ENCODE measurements around the gene WDR1.

The WDR1 gene

DNA sequence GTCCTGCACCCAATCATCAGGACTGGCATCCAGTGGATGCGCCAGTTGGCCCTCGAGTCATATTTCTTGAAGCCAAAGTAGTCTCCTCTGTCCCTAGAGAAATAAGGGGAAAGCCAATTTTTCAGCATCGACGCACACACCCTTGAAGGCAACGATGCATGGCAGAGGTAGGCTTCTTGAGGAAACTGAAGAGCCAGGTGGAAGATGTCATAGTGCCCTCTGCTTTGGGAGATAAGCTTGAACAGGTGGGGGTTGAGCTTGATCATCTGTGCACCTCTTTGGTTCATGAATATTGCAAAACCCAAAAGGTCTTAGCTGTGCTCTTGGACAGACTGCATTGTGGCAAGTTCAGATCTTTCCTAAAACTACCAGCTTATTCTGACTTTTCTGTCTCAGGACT, 34.6 kb upstream of the WDR1 start:
- TF ChIP-seq, protein P1, sequence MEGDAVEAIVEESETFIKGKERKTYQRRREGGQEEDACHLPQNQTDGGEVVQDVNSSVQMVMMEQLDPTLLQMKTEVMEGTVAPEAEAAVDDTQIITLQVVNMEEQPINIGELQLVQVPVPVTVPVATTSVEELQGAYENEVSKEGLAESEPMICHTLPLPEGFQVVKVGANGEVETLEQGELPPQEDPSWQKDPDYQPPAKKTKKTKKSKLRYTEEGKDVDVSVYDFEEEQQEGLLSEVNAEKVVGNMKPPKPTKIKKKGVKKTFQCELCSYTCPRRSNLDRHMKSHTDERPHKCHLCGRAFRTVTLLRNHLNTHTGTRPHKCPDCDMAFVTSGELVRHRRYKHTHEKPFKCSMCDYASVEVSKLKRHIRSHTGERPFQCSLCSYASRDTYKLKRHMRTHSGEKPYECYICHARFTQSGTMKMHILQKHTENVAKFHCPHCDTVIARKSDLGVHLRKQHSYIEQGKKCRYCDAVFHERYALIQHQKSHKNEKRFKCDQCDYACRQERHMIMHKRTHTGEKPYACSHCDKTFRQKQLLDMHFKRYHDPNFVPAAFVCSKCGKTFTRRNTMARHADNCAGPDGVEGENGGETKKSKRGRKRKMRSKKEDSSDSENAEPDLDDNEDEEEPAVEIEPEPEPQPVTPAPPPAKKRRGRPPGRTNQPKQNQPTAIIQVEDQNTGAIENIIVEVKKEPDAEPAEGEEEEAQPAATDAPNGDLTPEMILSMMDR (IDR thresholded peaks at IDR 0.05; ENCODE audit: control insufficient read depth, insufficient read depth, low read depth, low read length, missing control alignments), result no peak
- DNase-seq (ENCODE audit: low read depth), result no peak
- no peak overlapping the region for H3K4me3 ChIP-seq (ENCODE audit: control insufficient read depth, low read depth, low read length)

GRCh38 chr4:10144966-10145365, 28.4 kb upstream of the WDR1 start:
- TF ChIP-seq, protein P1 (IDR thresholded peaks at IDR 0.05; ENCODE audit: control insufficient read depth, insufficient read depth, low read depth, low read length, missing control alignments), result no peak
- no peak for DNase-seq (ENCODE audit: low read depth)
- H3K4me3 ChIP-seq (ENCODE audit: control insufficient read depth, low read depth, low read length), result no peak overlapping the region

- TF ChIP-seq, protein P1 (IDR thresholded peaks at IDR 0.05; ENCODE audit: control insufficient read depth, insufficient read depth, low read depth, low read length, missing control alignments), result no peak
- no peak for DNase-seq (ENCODE audit: low read depth)
- H3K4me3 ChIP-seq (ENCODE audit: control insufficient read depth, low read depth, low read length), result no peak overlapping the region
These were observed 27.9 kb upstream of the WDR1 start for GRCh38 chr4:10144479-10144878.

GRCh38 chr4:10143171-10143570, 26.6 kb upstream of the WDR1 start:
- TF ChIP-seq, protein P1 (IDR thresholded peaks at IDR 0.05; ENCODE audit: control insufficient read depth, insufficient read depth, low read depth, low read length, missing control alignments), result no peak
- no peak overlapping the region for H3K4me3 ChIP-seq (ENCODE audit: control insufficient read depth, low read depth, low read length)
- DNase-seq (ENCODE audit: low read depth), result no peak

GRCh38 chr4:10140866-10141759, 24.5 kb upstream of the WDR1 start:
- TF ChIP-seq, protein P1 (IDR thresholded peaks at IDR 0.05; ENCODE audit: control insufficient read depth, insufficient read depth, low read depth, low read length, missing control alignments), result no peak
- DNase-seq (ENCODE audit: low read depth), result no peak
- H3K4me3 ChIP-seq (ENCODE audit: control insufficient read depth, low read depth, low read length), result no peak overlapping the region

GRCh38 chr4:10139518-10139917, 22.9 kb upstream of the WDR1 start:
- TF ChIP-seq, protein P1 (IDR thresholded peaks at IDR 0.05; ENCODE audit: control insufficient read depth, insufficient read depth, low read depth, low read length, missing control alignments), result no peak
- no peak for DNase-seq (ENCODE audit: low read depth)
- H3K4me3 ChIP-seq (ENCODE audit: control insufficient read depth, low read depth, low read length), result no peak overlapping the region

All from AG09309 (cell line).